Stimulated activated CD4-positive, alpha-beta T cell treated with anti-CD3 and anti-CD28 coated beads, TNF-alpha, amount 100 ng/mL, for 4 hours (primary cell): ENCODE data around the gene KANK3.
A peak's percentile ranks its signal among the peaks of the same experiment; 100 is the strongest.
"Not testable (repeated sequence)": the region's sequence is repeated elsewhere in the genome, so short reads cannot be mapped to it uniquely, and the experiment has no call there.

ENCODE experiments used
- DNase-seq, 3 experiments: peaks; one replicate each; pipeline ENCODE4 v3.0.0-alpha.2; 2020; ENCODE audit warnings: low read depth in 3 of 3

Gene KANK3

GRCh38 chr19:8318835-8319234, 24.2 kb downstream of the KANK3 start:
- DNase-seq: not testable (repeated sequence)

GRCh38 chr19:8316351-8317125, 26.5 kb downstream of the KANK3 start:
- DNase-seq: no peak

- not testable (repeated sequence) for DNase-seq
These were observed 28.0 kb downstream of the KANK3 start for GRCh38 chr19:8314981-8315640.

GRCh38 chr19:8311461-8312260, 31.4 kb downstream of the KANK3 start:
- no peak for DNase-seq

- DNase-seq: no peak
These were observed 32.6 kb downstream of the KANK3 start for GRCh38 chr19:8310342-8311055.

GRCh38 chr19:8308891-8309291, 34.2 kb downstream of the KANK3 start:
- DNase-seq: no peak

GRCh38 chr19:8307965-8308866, 34.8 kb downstream of the KANK3 start, which contains the start of gene CD320:
CD320 (minus strand) TSS chr19:8308358; CDS start chr19:8308290, 68 bp downstream.
- DNase-seq: peak; percentile 69 to 88 (median 72)

- DNase-seq: no peak
These were observed 35.6 kb downstream of the KANK3 start for GRCh38 chr19:8307400-8307964.

GRCh38 chr19:8306235-8307054, 36.6 kb downstream of the KANK3 start:
- DNase-seq: no peak

- no peak for DNase-seq
These were observed 37.3 kb downstream of the KANK3 start for GRCh38 chr19:8305798-8306197.

- DNase-seq: no peak
These were observed 38.0 kb downstream of the KANK3 start for GRCh38 chr19:8304841-8305621.

- no peak for DNase-seq
These were observed 40.3 kb downstream of the KANK3 start for GRCh38 chr19:8302734-8303133.

- no peak for DNase-seq
These were observed 40.7 kb downstream of the KANK3 start for GRCh38 chr19:8302357-8302691.

- not testable (repeated sequence) for DNase-seq
These were observed 51.7 kb downstream of the KANK3 start for GRCh38 chr19:8291337-8291736.

GRCh38 chr19:8276508-8276907, 66.6 kb downstream of the KANK3 start:
- DNase-seq: not testable (repeated sequence)
